Measurements from ENCODE around the gene HSF5.

The HSF5 gene

DNA sequence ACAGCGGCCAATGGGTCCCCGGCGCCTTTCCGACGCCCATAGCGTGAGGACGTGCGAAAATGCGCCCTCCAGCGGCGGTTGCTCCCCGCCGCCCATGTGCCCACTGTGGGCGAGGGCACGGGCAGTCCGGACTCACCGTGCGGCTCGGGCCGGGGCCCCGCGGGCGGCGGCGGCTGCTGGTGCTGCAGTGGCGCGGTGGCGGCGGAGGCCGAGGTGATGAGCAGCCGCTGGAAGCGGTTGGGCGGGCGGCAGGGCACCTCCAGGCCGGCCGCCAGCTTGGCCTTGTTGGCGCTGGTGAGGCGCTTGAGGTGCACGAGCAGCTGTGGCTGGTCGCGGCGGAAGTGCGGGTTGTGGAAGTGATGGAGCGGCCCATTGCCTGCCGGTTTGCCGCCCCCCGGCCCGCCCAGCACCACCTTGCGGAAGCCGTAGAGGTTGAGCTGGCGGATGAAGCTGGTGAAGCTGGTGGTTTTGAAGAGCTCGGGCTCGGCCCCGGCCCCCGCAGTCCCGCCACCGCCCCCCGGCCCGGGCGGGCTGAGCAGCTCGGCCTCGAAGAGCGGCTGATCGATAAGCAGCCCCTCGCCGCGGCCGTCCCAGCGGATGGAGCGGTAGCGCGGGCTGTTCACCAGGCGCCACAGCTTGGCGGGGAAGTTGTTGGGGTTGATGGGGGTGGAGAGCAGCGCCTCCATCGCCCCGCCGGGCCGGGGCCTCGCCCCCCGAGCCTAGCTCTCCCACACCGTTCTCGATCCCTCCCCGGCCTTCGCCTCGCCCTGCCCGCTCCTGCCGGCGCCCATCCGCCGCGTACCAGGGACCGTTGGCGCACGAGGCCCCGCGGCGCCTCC, at the start of gene HSF5:
TSS of gene HSF5 (minus strand) at position 820 of the 839 bp plus-strand sequence. CDS start at position 686, 134 bp downstream.
- Mint-ChIP-seq H3K4me3 (peak within 1 kb of the TSS; percentile 76), H3K27me3 (no peaks in the 10 kb centered on the region), H3K4me1 (peaks cover 19% of the 10 kb centered on the region), H3K36me3 (peaks cover 12% of the 10 kb centered on the region), H3K27ac (peak within 1 kb of the TSS; percentile 23), H3K9me3 (no peaks in the 10 kb centered on the region)

DNA sequence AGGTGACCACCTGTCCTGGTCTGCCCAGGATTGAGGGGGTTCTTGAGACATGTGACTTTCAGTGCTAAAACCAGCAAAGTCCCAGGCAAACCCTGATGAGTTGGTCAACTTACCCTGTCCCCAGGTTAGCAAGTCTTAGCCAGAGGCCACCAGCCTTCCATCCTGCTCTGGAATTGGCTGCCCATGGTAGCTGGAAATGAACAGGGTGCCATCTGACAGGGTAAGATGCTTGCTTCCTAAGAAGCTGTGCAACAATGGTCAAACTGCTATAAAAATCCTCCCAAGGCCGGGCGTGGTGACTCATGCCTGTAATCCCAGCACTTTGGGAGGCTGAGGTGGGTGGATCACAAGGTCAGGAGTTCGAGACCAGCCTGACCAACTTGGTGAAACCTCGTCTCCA, 49.1 kb upstream of the HSF5 start:
- H3K27ac Mint-ChIP-seq = no peak overlapping the region

DNA sequence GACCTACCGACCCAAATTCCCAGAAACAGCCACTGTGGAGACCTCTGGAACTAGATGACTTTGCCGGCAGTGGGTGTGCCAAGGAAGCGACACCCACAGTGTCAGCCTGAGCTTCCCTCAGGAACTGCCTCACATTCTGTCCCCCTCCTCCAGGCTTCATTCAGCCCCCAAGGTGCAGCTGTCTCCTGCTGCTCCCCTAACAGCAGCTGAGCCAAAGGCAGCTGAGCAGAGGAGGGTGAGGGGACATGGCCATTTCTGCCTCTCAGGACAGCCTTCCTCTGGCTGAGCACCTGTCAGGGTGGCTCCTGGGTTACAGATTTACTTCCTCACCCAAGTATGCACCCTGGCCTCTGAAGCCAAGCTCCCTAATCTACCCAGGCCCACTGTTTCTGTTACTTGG, 48.3 kb upstream of the HSF5 start:
- Mint-ChIP-seq H3K4me1 (no peaks in the 10 kb centered on the region), H3K9me3 (no peaks in the 10 kb centered on the region), H3K27me3 (peaks cover 6% of the 10 kb centered on the region), H3K27ac (no peak overlapping the region), H3K36me3 (no peaks in the 10 kb centered on the region), H3K4me3 (no peak overlapping the region)

More for the DNA sequence above, 49.1 kb upstream of the HSF5 start:
- Mint-ChIP-seq H3K27me3 (peaks cover 6% of the 10 kb centered on the region), H3K4me1 (no peaks in the 10 kb centered on the region), H3K9me3 (no peaks in the 10 kb centered on the region), H3K4me3 (no peak overlapping the region), H3K36me3 (no peaks in the 10 kb centered on the region)

- peaks cover 6% of the 10 kb centered on the region for H3K27me3 Mint-ChIP-seq
- no peak overlapping the region for H3K27ac Mint-ChIP-seq
- no peaks in the 10 kb centered on the region for H3K4me1 Mint-ChIP-seq
- H3K36me3 Mint-ChIP-seq = no peaks in the 10 kb centered on the region
- H3K4me3 Mint-ChIP-seq = no peak overlapping the region
- H3K9me3 Mint-ChIP-seq = no peaks in the 10 kb centered on the region
Measured at GRCh38 chr17:58535431-58535830, 47.2 kb upstream of the HSF5 start.

DNA sequence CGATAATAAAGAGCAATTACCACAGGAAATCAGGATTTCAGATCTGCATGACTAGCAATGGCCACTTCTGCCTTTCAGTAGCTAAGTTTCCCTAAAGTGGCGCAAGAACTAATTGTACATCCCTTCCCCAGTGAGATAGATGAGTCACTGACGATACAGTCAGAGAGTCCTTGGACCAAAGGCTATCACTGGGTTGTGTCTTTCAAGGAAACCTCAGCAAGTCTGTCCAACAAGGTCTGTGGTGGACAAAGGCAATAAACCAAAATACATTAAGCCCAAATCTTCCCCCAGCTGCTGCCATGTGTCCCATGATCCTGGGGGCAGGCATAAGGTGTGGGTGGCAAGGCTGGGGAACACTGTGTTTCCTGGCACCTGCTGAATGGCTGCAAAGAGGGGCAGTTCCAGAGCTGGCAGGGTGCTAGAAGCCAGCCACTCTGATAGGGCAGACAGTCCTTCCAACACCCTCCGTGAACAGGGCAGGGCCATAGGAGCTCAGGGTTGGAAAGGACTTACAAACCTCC, 46.8 kb upstream of the HSF5 start:
- Mint-ChIP-seq H3K9me3 (no peaks in the 10 kb centered on the region), H3K27me3 (peaks cover 9% of the 10 kb centered on the region), H3K27ac (no peak overlapping the region), H3K36me3 (no peaks in the 10 kb centered on the region), H3K4me1 (no peaks in the 10 kb centered on the region), H3K4me3 (no peak overlapping the region)

- H3K4me3 Mint-ChIP-seq = no peak overlapping the region
- no peaks in the 10 kb centered on the region for H3K9me3 Mint-ChIP-seq
- no peak overlapping the region for H3K27ac Mint-ChIP-seq
- no peaks in the 10 kb centered on the region for H3K36me3 Mint-ChIP-seq
- peaks cover 11% of the 10 kb centered on the region for H3K27me3 Mint-ChIP-seq
- no peaks in the 10 kb centered on the region for H3K4me1 Mint-ChIP-seq
Measured at GRCh38 chr17:58534331-58534730, 46.1 kb upstream of the HSF5 start.

DNA sequence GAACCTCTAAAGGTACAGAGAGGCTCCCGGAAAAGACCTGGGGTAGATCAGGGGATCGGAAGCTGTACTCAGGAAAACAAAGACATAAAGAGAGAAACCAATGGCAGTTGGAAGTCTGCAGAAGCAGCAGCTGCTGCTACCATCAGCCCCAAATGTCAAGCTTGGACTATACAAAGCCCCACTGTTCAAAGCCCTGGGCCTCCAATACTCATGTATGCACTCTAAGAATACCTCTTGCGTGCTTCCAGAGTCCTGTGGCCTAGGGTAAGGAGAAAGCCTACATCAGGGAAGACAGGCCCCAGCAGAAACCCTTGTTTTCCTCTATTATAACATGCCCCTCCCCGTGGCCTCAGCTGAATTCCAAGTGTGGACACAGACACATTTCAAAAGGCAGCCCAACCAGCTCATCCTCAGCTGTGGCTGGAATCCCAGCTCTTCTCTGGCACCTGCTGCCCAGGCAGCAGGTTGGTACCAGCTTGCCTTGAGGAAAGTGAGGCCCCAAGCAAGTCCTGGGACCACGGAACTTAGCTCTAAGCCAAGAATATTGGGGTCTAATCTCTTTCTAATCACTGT, 45.5 kb upstream of the HSF5 start:
- Mint-ChIP-seq H3K27me3 (peaks cover 11% of the 10 kb centered on the region), H3K36me3 (no peaks in the 10 kb centered on the region), H3K9me3 (no peaks in the 10 kb centered on the region), H3K4me3 (no peak overlapping the region), H3K4me1 (no peaks in the 10 kb centered on the region), H3K27ac (no peak overlapping the region)

GRCh38 chr17:58532555-58532951, 44.3 kb upstream of the HSF5 start:
- Mint-ChIP-seq H3K4me3 (peak overlapping the region; percentile 39), H3K27me3 (peaks cover 11% of the 10 kb centered on the region), H3K4me1 (no peaks in the 10 kb centered on the region), H3K36me3 (no peaks in the 10 kb centered on the region), H3K9me3 (no peaks in the 10 kb centered on the region), H3K27ac (no peak overlapping the region)

DNA sequence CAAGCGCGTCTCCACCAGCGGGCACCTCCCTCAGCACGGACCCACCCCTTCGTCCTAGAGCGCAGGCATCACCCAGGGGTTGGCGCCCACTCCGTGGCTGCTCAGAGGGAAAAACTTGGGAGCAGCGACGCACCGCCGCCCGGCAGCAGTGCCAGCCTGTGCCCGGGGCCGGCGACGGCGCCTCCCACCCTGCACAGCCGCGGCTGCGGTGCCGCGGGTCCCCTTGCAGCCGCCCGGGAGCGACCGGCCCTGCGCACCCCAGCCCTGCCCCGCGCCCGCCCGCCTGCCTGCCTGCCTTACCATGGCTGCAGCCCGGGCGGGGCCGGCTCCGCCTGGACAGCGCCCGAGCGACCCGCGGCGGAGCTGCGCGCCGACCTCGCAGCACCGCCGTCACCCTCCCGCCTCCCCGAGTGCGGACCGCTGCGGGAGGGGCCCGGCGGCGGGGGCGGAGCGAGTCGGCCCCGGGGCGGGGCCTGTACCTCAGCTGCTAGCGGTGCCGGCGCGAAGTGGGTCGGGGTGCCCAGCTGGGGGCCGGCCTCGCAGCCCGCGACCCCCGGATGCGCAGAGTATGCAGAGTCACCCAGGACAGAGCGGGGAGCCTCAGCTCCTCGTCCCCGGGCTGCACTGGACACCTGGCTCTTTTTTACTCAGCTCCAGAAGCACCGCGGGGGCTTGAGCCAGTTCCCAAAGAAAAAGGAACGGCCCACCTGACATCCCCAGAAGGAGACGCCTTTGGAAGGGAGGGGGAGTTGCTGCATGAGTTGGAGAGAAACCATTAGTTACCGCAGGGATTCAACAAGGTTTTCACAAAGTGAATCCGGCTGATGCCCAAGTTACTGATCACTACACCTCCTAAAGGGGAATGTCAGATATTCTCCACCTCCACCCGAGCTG, 43.7 kb upstream of the HSF5 start:
- peaks cover 11% of the 10 kb centered on the region for H3K27me3 Mint-ChIP-seq
- no peaks in the 10 kb centered on the region for H3K4me1 Mint-ChIP-seq
- H3K27ac Mint-ChIP-seq = no peak overlapping the region
- no peaks in the 10 kb centered on the region for H3K9me3 Mint-ChIP-seq
- no peaks in the 10 kb centered on the region for H3K36me3 Mint-ChIP-seq
- H3K4me3 Mint-ChIP-seq = peak overlapping the region; percentile 51

DNA sequence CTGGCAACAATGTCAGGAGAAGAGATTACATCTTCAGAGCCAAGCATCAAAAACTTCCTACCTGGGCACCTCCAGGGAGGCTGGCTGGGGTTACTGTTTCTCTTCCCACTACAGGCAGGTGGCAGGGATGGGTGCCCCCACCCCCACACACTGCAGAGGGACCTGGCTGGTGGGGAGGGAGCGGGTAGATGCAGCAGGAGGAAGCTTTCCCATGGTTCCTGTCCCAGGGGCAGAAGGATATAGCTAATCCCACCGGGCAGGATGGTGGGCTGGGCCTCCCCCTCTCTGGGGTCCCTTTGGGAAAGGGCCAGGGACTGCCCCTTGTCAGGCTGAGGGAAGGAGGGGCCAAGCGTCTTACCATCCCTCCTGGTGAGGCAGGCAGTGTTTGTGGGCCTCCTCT, 42.9 kb upstream of the HSF5 start:
- Mint-ChIP-seq H3K27me3 (peaks cover 11% of the 10 kb centered on the region), H3K9me3 (no peaks in the 10 kb centered on the region), H3K27ac (no peak overlapping the region), H3K4me1 (no peaks in the 10 kb centered on the region), H3K4me3 (peak overlapping the region; percentile 51), H3K36me3 (no peaks in the 10 kb centered on the region)

DNA sequence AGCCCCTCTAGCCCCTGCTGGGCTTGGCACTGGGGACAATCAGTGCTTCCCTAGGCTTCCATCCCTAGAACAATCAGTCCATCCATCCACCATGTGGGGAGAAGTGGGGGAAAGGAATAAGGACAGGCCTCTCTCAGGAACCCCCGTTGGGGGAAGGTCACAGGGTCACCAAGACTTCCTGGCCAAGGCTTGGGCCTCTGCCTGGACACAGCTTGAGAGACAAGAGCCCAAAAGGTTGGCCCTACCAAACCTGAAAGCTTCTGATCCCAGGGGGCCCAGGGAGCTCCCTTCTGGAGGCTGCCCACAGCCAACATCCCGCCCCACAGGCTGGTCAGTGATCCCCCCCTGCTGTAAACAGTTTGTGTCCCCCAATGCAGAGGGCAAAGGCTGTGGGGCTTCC, 42.4 kb upstream of the HSF5 start:
- H3K27me3 Mint-ChIP-seq = peaks cover 11% of the 10 kb centered on the region
- H3K27ac Mint-ChIP-seq = no peak overlapping the region
- peak overlapping the region; percentile 51 for H3K4me3 Mint-ChIP-seq
- no peaks in the 10 kb centered on the region for H3K36me3 Mint-ChIP-seq
- no peaks in the 10 kb centered on the region for H3K9me3 Mint-ChIP-seq
- no peaks in the 10 kb centered on the region for H3K4me1 Mint-ChIP-seq

DNA sequence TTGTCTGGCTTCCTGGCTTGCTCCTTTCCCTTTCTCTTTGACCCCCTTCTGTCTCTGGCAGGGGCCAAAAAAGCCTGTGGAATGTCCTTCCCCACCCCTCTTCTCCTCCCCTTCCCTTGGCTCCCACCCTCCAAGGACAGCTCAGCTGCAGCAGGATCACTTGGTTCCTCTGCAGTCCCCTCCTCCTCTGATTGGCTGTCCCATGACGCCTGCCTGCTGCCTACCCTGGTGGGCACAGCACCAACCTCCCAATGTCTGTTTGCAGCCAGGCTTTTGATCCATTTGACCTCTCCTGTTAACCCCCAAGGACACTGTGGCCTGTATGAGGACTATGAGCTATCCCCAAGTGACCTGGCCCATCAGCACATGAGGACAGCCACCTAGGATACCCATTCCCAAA, 41.1 kb upstream of the HSF5 start:
- Mint-ChIP-seq H3K36me3 (no peaks in the 10 kb centered on the region), H3K4me3 (no peak overlapping the region), H3K9me3 (no peaks in the 10 kb centered on the region), H3K4me1 (no peaks in the 10 kb centered on the region), H3K27ac (no peak overlapping the region), H3K27me3 (peaks cover 11% of the 10 kb centered on the region)

DNA sequence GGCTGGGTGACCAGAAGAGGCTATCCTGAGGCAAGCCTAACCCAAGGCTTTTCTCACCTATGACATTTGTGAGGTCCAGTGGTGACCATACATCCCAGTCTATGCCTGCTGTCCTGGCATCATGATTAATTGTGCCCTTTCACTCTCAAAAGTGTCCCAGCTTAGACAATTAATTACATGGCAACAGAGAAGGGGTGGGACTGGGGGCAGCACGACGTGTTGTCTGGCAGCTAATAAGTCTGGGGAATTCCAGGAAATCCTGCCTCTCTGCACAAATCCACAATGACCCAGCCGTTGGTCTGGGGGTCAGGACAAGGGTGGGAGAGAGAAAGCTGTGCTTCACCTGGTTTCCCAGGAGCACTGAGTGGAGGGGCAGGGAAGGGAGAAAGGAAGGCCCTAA, 40.2 kb upstream of the HSF5 start:
- Mint-ChIP-seq H3K4me3 (no peak overlapping the region), H3K4me1 (no peaks in the 10 kb centered on the region), H3K9me3 (no peaks in the 10 kb centered on the region)

GRCh38 chr17:58527949-58528348, 39.7 kb upstream of the HSF5 start:
- Mint-ChIP-seq H3K4me3 (no peak overlapping the region), H3K27ac (no peak overlapping the region), H3K4me1 (no peaks in the 10 kb centered on the region), H3K36me3 (no peaks in the 10 kb centered on the region), H3K9me3 (no peaks in the 10 kb centered on the region), H3K27me3 (peaks cover 5% of the 10 kb centered on the region)

More for the DNA sequence above, 40.2 kb upstream of the HSF5 start:
- Mint-ChIP-seq H3K27me3 (peaks cover 10% of the 10 kb centered on the region), H3K27ac (no peak overlapping the region), H3K36me3 (no peaks in the 10 kb centered on the region)

GRCh38 chr17:58527306-58527705, 39.1 kb upstream of the HSF5 start:
- Mint-ChIP-seq H3K27ac (no peak overlapping the region), H3K4me1 (no peaks in the 10 kb centered on the region), H3K4me3 (no peak overlapping the region), H3K36me3 (no peaks in the 10 kb centered on the region), H3K9me3 (no peaks in the 10 kb centered on the region), H3K27me3 (peaks cover 4% of the 10 kb centered on the region)
